ENCODE results near the gene FER1L5. TPM values are rescaled to one million over a fixed set of nuclear protein-coding genes. Genes with fewer than 3 reads are reported as not detected.

Gene FER1L5
- polyA plus RNA-seq, 1 donor: 3.4 TPM

DNA sequence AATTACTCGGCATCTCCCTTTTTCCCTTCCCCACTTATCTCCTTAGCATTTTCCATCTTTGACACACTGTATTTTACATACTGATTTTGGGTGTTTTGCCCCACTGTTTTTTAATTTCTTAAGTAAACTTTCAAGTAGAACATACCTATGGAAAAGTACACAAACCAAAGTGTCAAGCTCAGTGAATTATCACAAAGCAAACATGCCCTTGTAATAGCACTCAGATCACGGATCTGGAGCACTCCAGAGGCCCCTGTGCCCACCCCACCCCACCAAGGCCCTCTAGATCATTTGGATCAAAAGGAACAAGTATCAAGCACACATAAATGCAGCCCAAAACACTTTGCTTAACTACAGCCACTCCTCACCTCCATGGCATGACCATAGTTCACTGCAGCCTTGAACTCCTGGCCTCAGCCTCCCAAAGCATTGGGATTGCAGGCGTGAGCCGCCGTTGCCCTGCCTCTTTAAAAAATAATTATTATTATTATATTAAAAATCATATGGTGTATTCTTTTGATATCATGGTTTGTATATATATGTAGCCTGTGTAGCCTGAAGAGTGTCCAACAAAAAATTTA, 38.1 kb downstream of the FER1L5 start:
- DNase-seq (ENCODE audit: low read depth): no peak

DNA sequence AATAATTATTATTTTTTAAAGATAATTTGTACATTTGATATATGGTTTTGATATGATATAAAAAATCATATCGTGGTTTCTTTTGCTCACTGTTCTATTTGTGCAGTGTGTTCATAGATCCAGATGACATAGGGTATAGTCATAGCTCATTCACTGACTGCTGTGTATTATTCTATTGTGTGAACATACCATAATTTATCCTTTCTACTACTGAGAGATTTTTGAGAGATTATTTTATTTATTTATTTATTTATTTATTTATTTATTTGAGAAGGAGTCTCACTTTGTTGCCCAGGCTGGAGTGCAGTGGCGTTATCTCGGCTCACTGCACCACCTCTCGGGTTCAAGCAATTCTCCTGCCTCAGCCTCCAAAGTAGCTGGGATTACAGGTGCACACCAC, 39.0 kb downstream of the FER1L5 start:
- DNase-seq (ENCODE audit: low read depth): no peak

DNA sequence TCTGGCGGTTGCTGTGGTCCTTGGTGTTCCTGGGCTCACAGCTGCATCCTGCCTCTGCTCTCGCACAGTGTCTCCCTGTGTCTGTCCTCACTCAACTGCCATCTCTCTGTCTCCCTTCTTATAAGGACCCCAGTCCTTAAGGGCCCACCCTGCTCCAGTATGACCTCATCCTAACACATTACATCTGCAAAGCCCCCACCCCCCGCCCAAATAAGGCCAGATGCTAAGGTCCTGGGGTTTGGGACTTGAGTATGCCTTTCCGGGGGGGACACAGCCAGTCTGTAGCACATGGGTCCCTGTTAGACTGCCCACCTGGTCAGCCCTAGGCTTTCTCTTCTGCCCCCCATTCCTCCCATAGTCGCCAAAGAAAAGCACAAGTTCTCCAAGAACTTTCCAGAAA, 40.7 kb downstream of the FER1L5 start:
- DNase-seq (ENCODE audit: low read depth): no peak

DNA sequence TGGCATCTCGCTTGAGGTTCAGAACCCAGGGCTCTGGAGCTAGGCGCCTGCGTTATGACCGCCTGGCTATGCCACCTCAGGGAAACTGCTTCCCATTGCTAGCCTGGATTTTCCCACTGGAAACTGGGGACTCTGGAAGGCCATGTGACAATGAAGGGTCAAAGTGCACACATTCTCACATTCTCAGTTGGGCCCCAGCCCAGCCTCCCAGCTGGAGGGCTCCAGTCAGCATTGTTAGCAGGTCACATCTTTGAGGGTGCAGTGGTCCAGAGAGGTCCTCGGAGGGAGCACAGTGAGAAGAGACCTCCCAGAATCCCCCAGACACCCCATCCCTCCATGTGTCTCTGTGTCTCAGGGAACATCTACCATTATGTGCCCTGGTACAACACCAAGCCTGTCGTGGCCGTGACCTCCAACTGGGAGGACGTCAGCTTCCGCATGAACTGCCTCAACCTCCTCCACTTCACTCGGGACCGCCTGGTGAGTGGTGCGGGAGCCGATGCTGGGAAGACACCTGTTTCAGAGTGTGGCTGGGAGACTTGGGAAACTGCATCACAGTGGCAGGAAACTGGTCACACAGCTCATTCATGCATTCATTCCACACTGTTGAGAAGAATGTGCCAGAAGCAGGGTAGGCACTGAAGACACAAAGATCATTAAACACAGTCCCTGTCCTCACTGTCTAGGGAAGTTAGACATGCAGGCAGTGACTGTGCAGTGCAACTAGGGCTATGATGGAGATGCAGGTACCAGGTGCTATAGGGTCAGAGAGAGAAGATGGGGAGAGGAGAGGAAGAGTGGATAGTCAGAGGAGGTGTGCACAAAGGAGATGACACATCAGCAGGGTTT, 41.6 kb downstream of the FER1L5 start:
- no peak for DNase-seq (ENCODE audit: low read depth)

DNA sequence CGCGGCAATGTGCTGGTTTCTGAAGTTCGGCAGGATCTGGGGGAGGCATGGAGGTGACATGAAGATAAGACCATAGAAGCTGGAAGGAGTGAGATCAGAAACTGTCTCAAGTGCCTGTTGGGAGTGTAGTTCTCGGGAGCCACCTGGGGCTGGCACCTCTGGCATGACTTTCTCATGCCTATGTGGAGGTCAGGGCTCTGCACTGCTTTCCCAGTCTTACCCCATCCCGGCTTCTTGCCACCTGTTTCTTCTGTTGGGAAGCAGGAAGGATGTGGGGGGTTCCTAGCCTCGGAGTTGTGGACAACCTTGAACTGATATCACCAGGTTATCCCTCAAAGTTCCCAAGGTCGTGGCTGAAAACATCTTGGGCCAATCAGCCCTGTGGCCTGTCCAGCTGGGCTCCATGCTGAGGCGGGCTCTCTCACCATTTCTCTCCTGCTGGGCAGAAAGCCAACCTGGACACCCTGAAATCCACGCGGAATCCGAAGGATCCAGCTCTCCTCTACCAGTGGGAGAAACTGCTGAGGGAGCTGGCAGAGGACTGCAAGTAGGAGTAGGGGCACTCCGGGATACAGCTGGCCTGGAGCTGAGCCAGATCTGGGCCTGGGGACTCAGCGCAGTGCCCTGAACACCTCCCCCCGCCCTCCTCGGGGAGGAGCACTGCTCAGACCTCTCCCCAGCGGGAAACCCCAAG, 42.5 kb downstream of the FER1L5 start:
- DNase-seq (ENCODE audit: low read depth): no peak

DNA sequence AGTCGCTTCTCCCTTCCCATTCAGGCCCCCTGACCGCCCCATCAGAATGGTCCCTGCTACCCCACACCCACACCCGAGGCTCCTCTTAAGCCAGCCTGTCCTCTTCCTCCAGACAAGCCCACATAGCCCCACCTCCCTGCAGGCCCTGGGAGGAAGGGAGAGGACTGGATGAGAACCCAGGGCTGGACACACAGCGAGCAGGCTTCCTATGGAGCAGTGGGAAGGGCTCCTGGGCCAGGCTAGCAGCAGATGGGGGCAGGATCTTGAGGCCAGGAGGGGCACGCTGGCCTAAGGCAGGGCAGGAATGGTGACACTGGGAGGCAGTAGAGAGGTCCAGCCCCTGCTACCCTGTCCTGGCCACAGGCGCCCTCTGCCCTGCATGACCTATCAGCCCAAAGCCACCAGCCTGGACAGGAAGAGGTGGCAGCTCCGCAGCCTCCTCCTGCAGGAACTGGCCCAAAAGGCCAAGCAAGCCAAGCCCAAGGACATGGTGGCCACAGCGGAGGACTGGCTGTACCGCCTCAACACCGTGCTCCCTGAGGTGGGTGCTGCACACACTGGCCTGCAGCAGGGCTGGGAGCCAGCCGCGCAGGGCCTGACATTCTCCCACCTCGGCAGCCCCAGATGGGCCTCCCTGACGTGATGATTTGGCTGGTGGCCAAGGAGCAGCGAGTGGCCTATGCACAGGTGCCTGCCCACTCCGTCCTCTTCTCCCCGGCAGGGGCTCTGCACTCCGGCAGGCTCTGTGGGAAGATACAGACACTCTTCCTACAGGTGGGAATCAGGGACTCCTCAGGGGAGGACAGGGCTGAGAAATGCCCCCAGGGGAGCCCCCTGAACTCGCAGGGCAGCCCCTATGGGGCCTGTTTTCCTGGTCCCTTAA, 43.3 kb downstream of the FER1L5 start:
- DNase-seq (ENCODE audit: low read depth): no peak

DNA sequence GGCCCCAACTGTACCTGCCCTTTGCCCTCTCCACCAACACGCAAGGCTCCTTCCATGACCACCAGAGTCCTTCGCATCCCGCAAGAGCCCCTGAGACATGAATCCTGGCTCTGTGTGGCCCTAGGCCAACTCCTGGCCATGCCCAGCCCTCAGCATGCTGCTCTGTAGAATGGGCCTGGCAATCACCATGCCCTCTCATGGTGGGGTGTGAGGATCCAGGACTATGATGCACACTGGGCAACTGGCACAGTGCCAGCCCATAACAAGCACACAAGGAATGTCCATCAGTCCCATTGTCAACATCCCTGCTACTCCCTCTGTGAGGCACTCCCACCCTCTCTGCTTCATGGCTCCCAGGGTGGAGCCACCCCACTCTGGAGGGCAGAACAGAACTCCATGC, 44.7 kb downstream of the FER1L5 start:
- DNase-seq (ENCODE audit: low read depth): no peak

DNA sequence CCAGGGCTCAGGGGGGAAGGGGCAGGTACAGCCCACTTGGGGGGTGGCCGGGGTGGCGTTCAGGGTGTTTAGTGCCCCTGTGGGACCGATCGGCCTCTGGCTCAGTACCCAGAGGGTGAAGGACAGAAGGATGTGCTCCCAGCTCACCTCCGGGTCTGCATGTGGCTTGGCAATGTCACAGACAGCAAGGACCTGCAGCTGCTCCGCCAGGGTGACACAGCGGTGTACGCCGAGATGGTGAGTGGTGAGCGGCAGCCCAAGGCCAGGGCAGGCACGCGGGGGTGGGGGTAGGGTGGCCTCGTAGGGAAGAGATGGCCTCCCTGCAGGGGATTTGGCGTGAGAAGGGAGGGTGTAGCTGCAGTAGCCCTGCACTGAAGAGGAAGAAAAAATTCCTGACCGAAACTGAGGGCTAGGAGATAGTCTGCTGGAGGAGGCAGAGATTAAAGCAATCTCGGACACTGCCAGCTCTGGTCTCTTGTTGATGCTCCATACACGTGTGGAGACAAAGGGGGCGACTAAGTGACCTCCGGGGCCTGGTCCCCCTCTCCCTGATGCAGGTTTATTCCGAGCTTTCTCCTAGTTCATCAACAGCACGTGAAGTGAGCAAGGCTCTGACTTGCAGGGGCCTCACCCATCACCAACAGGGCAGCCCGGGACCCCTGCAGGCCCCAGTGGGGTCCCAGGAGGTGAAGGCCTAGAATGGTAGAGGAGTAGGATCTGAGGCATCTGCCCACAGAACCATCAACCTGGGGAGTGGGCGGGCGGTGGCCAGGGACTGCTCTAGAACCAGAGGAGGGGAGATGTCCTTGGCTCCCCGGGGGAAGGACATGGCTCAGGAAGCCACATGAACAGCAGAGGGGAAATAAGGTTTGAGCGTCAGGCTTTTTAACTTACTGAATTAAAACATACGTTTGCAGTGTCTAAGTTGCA, 45.4 kb downstream of the FER1L5 start:
- DNase-seq (ENCODE audit: low read depth): no peak

DNA sequence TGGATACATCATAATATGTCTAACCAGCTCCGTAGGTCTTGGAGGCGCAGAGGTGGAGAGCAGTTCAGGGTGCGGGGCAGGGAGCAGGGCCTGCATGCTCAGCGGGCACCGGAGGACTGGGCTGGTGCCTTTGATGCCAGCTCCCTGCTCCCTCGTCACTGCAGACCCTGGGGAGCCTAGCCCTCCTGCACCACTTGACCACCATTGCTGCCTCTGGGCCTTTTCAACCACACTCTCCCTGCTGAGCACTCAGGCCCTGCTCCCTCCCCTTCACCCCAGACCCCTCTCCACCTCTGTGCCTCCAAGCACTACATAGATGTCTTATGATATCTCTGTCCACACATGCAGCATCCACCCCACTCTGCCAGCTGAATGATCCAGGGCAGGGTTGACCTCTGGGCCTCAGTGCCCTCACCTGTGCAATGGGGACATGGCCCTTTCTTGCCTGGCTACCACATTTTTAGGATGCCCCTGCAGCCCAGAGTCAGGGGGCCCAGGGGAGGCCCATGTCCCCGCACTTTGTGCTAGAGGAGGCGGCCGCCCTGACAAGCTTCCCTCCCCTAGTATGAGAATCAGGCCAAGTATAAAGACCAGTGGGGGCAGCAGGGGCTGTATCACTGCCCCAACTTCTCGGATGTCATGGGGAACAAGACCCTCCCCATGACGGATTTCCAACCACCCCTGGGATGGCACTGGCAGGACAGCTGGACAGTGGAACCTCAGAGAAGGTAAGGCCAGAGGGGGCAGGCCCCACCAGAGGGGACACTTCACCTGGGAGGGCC, 46.3 kb downstream of the FER1L5 start:
- DNase-seq (ENCODE audit: low read depth): no peak

DNA sequence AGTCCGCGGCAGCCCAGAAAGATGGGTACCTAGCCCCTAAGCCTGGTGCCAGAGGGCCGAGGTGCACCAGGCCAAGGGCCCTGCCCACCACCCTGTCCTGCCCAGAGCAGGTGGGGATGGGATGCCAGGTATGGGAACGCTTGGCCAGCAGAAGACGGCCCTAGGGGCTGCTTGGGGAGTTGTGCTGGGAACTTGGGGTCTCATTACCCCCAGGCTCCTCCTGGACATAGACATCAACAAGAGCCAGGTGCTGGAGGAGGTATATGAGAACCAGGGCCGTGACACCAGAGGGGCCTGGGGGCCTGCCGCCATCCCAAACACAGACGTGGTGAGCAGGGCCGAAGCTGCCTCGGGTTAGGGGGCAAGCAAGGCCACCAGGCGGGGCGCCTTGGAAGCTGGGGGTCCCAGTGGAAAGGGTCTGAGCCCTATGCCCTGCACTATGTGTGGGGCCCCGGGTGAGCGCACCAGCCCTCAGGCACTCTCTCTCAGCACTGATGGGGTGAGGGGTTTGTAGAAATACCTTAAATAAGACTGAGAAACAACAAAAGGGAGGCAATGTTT, 46.9 kb downstream of the FER1L5 start:
- no peak for DNase-seq (ENCODE audit: low read depth)

DNA sequence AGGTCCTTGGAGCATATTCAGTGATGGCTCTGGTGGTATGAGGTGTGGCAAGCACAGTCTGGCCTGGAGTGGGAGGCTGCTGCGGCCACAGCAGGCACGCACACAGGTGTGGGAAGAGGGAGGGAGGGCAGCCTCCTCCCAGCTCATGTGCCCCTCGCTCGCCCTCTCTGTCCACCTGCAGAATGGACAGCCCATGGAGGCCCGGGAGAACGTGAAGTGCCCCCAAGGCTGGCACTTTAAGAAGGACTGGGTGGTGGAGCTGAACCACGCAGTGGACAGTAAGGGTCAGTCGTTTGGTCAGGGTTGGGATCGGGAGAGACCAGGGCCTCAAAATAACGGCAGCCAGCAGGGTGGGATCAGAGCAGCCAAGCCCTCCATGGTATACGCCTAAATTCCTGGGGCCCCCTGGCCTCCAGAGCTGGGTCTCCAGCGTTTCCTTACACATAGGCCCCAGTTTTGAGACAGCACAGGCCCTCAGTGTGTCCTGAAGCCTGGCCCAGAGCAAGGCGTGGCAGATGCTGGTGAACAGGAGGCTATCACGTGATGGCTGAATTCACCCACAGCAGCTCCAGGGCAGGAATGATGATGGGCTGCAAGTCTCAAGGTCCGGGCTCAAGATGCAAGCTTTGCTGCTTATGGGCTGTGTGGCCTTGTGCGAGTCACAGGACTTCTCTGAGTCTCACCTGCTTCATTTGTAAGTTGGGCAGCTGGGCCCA, 47.9 kb downstream of the FER1L5 start:
- DNase-seq (ENCODE audit: low read depth): no peak

DNA sequence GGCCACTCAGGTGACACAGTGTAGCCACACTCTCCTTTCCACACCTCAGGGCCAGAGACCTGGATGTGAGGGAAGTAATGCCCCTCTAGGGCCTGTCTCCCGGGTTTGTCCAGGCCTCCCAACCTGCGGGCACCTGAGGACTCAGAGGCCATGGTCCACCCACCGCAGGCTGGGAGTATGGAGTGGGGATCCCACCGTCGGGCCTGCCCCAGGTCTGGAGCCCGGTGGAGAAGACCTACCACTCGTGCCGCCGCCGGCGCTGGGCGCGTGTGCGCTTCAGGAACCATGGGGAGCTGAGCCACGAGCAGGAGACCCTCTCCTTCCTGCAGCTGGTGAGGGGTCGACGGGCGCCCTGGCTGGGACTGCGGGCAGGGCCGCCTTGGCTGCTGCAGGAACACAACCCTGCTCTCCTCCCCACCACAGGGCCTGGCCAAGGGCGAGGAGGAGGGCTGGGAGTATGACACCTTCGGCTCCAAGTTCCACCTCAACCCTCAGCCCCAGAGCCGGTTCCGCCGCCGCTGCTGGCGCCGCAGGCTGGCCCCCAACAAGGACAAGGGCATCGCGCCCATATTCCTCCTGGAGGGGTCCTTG, 48.6 kb downstream of the FER1L5 start:
- DNase-seq (ENCODE audit: low read depth): no peak

DNA sequence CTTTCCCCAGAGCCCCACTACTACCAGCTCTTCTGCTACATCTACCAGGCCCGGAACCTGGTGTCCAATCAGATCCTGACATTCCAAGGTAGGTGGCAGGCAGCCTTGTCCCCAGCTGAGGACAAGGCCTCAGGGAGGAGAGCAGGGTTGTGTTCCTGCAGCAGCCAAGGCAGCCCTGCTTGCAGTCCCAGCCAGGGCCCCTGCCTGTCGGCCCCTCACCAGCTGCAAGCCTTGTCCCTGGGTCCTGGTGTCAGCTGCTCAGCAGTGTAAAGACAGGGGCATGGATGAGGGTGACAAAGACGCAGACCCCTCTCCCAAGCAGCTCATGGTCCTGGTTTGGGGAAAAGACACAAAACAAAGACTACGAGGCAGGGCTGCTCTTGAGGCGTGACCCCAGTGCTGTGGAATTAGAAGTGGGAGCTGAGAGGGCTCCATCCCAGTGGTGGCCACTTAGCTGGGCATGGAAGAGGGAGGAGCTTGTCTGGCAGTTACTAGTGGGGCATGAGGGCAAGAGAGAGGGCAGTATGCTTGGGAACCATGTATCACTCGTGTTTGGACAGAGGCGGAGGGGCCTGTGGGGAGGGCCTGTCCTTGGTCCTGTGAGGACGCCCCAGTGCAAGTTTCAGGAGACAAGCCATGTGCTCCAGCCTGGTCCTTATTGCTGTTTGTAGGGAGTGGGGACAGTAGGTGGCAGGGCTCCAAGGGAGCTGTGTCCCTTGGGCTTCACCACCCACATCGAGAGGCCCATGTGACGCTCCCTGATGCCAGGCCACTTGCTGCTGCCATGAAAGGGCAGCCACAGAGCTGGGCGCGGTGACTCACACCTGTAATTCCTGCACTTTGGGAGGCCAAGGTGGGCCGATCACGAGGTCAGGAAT, 49.8 kb downstream of the FER1L5 start:
- no peak for DNase-seq (ENCODE audit: low read depth)

DNA sequence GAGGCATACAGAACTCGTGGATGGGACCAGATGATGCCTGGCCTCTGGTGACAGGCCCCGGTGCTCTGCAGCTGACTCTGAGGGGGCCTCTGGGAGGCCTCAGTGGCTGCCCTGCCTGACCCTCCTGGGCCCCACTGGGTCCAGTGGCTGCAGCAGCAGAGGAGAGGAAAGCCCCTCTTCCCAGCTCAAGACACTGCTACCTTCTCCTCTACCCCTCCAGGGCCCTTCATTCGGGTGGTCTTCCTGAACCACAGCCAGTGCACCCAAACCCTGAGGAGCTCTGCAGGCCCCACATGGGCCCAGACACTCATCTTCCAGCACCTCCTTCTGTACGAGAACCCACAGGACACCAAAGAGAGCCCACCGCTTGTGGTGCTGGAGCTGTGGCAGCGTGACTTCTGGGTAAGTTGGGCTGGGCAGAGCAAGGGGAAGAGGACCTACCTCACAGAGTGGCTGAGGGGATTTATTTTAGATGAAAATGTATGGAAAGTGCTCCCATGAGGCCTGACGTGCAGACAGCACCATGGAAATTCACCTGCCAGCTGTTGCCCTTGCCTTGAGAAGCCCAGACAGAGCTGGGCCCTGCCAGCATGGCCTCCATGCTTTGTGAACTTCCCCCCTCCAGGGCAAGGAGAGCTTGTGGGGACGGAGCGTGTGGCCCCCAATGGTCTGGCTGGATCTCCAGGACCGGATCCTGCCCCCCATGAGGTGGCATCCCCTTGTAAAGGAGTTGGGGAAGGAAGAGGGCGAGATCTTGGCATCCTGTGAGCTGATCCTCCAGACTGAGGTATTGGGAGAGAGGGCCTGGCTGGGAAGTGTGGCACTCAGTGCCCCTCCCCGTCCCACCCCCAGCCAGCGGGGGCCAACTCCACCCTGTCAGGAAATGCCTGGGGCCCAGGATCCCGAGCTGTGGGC, 51.0 kb downstream of the FER1L5 start:
- DNase-seq (ENCODE audit: low read depth): no peak

DNA sequence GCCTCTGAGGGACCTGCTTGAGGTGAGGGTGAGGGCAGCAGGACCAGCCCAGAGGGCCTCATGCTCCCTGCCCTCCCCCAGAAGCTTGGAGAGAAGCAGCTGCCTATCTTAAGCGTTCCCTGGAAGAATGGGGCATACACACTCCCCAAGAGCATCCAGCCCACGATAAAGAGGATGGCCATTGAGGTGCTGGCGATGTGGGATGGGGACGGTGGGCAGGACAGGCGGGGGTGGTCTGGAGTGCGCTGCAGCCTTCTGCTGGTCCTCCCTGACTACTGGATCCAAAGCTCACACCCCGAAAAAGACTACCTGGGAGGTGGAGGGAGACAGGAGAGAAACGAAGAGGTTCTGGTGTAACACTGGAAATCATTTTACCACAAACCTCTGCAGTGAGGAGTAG, 51.7 kb downstream of the FER1L5 start:
- DNase-seq (ENCODE audit: low read depth): no peak

DNA sequence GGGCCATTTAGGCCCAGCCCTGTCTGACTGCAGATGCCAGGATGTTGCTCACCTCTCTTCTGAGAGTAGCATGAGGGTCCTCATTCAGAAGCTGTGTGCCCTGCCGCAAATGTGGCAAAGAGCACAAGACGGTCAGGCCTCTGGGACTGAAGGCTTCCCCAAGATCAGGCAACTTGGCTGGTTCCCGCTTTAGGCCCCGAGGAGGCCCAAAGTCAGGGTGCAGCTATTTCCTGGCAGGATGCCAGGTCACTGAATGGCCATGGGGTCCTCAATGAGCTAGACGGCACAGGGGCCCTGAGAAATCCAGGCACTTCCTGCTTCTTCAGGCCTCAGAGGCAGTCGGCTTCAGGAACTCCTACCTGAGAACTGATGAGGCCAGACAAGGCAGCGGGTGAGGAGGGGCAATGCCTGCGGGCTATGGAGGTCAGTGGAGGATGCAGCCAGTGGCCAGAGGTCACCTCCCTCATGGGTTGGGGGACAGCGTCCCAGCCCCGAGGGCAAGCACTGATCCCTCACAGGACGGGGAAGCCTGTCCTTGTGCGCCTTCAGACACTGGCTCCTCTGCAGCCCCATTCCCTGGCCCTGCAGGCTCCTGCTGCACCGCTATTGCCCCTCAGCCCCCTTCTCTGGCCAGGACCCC, 52.4 kb downstream of the FER1L5 start:
- no peak for DNase-seq (ENCODE audit: low read depth)

Data from forelimb muscle (tissue), 1 donor.